IPS-15b (cell line): Measurements from ENCODE around the gene RPE.

Experiments
- H3K27me3 ChIP-seq: one replicate; pipeline ENCODE4 v1.6.1; 2013; ENCODE audit warnings: low read length; ENCODE audit not compliant: control insufficient read depth, insufficient read depth
- H3K36me3 ChIP-seq: one replicate; pipeline ENCODE4 v1.6.1; 2013; ENCODE audit warnings: low read length; ENCODE audit not compliant: control insufficient read depth, insufficient read depth
- H3K4me1 ChIP-seq: one replicate; pipeline ENCODE4 v1.6.1; 2013; ENCODE audit warnings: mild to moderate bottlenecking, low read length; ENCODE audit not compliant: control insufficient read depth, insufficient read depth
- H3K4me3 ChIP-seq: one replicate; pipeline ENCODE4 v1.5.1; 2013; ENCODE audit warnings: low read depth, low read length
- H3K9ac ChIP-seq: one replicate; pipeline ENCODE4 v1.6.1; 2013; ENCODE audit warnings: low read depth, mild to moderate bottlenecking, low read length
- H3K9me3 ChIP-seq: one replicate; pipeline ENCODE4 v1.6.1; 2013; ENCODE audit warnings: mild to moderate bottlenecking, low read length; ENCODE audit not compliant: control insufficient read depth, insufficient read depth

The RPE gene

GRCh38 chr2:210002158-210003157 is at the start of gene RPE:
Gene RPE, plus strand, starts transcription at chr2:210002638. Its CDS starts 24 bp downstream, at chr2:210002662.
- no peaks in the 10 kb centered on the region for H3K27me3 ChIP-seq
- H3K4me3 ChIP-seq: peak within 1 kb of the TSS; percentile 82
- no peaks in the 10 kb centered on the region for H3K9me3 ChIP-seq
- peaks cover 6% of the 10 kb centered on the region for H3K4me1 ChIP-seq
- no peaks in the 10 kb centered on the region for H3K36me3 ChIP-seq
- peak within 1 kb of the TSS; percentile 97 for H3K9ac ChIP-seq

GRCh38 chr2:209956271-209956670 is 46.2 kb upstream of the RPE start:
- no peak overlapping the region for H3K4me3 ChIP-seq
- peaks cover 7% of the 10 kb centered on the region for H3K4me1 ChIP-seq
- no peak overlapping the region for H3K9ac ChIP-seq
- no peaks in the 10 kb centered on the region for H3K9me3 ChIP-seq
- peaks cover 36% of the 10 kb centered on the region for H3K27me3 ChIP-seq
- no peaks in the 10 kb centered on the region for H3K36me3 ChIP-seq

GRCh38 chr2:209958016-209958415 is 44.4 kb upstream of the RPE start:
- Histone ChIP-seq H3K4me3 (no peak overlapping the region), H3K36me3 (no peaks in the 10 kb centered on the region), H3K4me1 (peaks cover 7% of the 10 kb centered on the region), H3K9me3 (no peaks in the 10 kb centered on the region), H3K9ac (no peak overlapping the region), H3K27me3 (peaks cover 46% of the 10 kb centered on the region)

- peaks cover 7% of the 10 kb centered on the region for H3K4me1 ChIP-seq
- H3K4me3 ChIP-seq: no peak overlapping the region
- no peak overlapping the region for H3K9ac ChIP-seq
- H3K36me3 ChIP-seq: no peaks in the 10 kb centered on the region
- H3K27me3 ChIP-seq: peaks cover 44% of the 10 kb centered on the region
- H3K9me3 ChIP-seq: no peaks in the 10 kb centered on the region
These were observed 42.4 kb upstream of the RPE start for GRCh38 chr2:209960045-209960444.

GRCh38 chr2:209960676-209961630 is 41.5 kb upstream of the RPE start:
- peaks cover 44% of the 10 kb centered on the region for H3K27me3 ChIP-seq
- no peaks in the 10 kb centered on the region for H3K36me3 ChIP-seq
- no peak overlapping the region for H3K9ac ChIP-seq
- H3K4me3 ChIP-seq: no peak overlapping the region
- peaks cover 7% of the 10 kb centered on the region for H3K4me1 ChIP-seq
- H3K9me3 ChIP-seq: no peaks in the 10 kb centered on the region

GRCh38 chr2:209965723-209966122 is 36.7 kb upstream of the RPE start:
- Histone ChIP-seq H3K27me3 (peaks cover 10% of the 10 kb centered on the region), H3K4me3 (no peak overlapping the region), H3K9me3 (no peaks in the 10 kb centered on the region), H3K4me1 (no peaks in the 10 kb centered on the region), H3K36me3 (no peaks in the 10 kb centered on the region), H3K9ac (no peak overlapping the region)

GRCh38 chr2:209969692-209970091 is 32.7 kb upstream of the RPE start:
- Histone ChIP-seq H3K36me3 (no peaks in the 10 kb centered on the region), H3K9ac (no peak overlapping the region), H3K9me3 (no peaks in the 10 kb centered on the region), H3K4me3 (no peak overlapping the region), H3K4me1 (no peaks in the 10 kb centered on the region), H3K27me3 (no peaks in the 10 kb centered on the region)

GRCh38 chr2:209970271-209970670 is 32.2 kb upstream of the RPE start:
- Histone ChIP-seq H3K27me3 (no peaks in the 10 kb centered on the region), H3K36me3 (no peaks in the 10 kb centered on the region), H3K4me1 (no peaks in the 10 kb centered on the region), H3K9ac (no peak overlapping the region), H3K9me3 (no peaks in the 10 kb centered on the region), H3K4me3 (no peak overlapping the region)

- Histone ChIP-seq H3K4me1 (no peaks in the 10 kb centered on the region), H3K36me3 (no peaks in the 10 kb centered on the region), H3K27me3 (no peaks in the 10 kb centered on the region), H3K9ac (no peak overlapping the region), H3K4me3 (no peak overlapping the region), H3K9me3 (no peaks in the 10 kb centered on the region)
These were observed 31.7 kb upstream of the RPE start for GRCh38 chr2:209970711-209971110.

- Histone ChIP-seq H3K9me3 (no peaks in the 10 kb centered on the region), H3K4me3 (no peak overlapping the region), H3K9ac (no peak overlapping the region), H3K36me3 (no peaks in the 10 kb centered on the region), H3K4me1 (no peaks in the 10 kb centered on the region), H3K27me3 (no peaks in the 10 kb centered on the region)
These were observed 29.1 kb upstream of the RPE start for GRCh38 chr2:209973328-209973727.

GRCh38 chr2:209974576-209974975 is 27.9 kb upstream of the RPE start:
- Histone ChIP-seq H3K9ac (no peak overlapping the region), H3K4me3 (no peak overlapping the region), H3K4me1 (no peaks in the 10 kb centered on the region), H3K36me3 (no peaks in the 10 kb centered on the region), H3K27me3 (no peaks in the 10 kb centered on the region), H3K9me3 (no peaks in the 10 kb centered on the region)
